ENCODE results near the gene MTCP1.

MTCP1 gene

DNA sequence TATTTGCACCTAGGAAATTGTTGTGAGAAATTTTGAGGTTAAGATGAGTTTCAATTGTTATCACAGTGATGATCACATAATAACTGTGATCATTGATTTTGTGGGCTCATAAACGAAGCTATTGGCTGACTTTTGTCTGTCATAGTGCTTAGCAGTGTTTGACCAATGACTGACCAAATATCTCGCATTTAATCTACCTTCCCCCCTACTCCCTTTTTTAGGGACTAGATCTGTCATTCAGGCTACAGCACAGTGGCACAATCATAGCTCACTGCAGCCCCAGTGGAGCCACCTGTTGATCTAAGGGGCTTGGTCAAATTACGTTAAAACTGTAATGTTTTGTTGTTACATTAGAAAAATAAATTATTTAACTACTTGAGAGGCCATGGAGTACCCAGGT is 42.8 kb downstream of the MTCP1 start:
- no peaks in the 10 kb centered on the region for H3K4me1 ChIP-seq (ENCODE audit: control insufficient read depth, insufficient read depth, low read length, poor library complexity, severe bottlenecking)
- peak overlapping the region; percentile 91 for H3K27ac ChIP-seq (ENCODE audit: insufficient read depth, low read length, poor library complexity, severe bottlenecking)
- H3K27me3 ChIP-seq (replicated peaks; ENCODE audit: control insufficient read depth, insufficient read depth, low read length, poor library complexity, severe bottlenecking) = no peaks in the 10 kb centered on the region
- peak overlapping the region; percentile 66 for H3K4me3 ChIP-seq (ENCODE audit: insufficient read depth, low read depth, low read length, poor library complexity, severe bottlenecking)
- DNase-seq = no peak
- H3K9me3 ChIP-seq (ENCODE audit: control insufficient read depth, low read length) = no peaks in the 10 kb centered on the region
- no peaks in the 10 kb centered on the region for H3K36me3 ChIP-seq (ENCODE audit: control insufficient read depth, insufficient read depth, low read length)

DNA sequence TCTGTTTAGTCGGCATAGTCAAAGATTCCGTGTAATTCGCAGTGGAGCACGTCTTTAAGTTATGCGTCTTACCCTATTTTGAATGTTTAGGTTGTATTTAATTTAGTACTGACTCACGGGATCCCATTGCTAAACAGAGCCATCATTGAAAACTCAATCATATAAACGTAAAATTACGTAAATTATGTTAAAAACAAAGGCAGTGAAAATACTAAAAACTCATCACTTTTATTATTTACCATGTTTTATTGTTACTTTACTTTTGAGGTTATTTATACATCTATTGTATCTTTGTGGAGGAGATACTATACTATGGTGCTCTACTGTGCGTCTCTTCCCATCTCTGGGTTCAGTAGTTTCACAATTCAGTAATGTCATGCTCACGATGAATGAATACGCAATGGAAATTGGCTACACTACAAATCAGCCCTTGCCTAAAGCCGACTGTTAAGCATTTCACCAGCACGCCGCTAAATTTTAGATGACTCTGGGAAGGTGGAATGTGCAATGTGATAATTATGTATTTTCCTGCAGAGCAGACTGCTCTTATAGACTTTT is 43.3 kb downstream of the MTCP1 start:
- no peak for DNase-seq
- peak overlapping the region; percentile 66 for H3K4me3 ChIP-seq (ENCODE audit: insufficient read depth, low read depth, low read length, poor library complexity, severe bottlenecking)
- no peaks in the 10 kb centered on the region for H3K27me3 ChIP-seq (replicated peaks; ENCODE audit: control insufficient read depth, insufficient read depth, low read length, poor library complexity, severe bottlenecking)
- no peaks in the 10 kb centered on the region for H3K36me3 ChIP-seq (ENCODE audit: control insufficient read depth, insufficient read depth, low read length)
- H3K4me1 ChIP-seq (ENCODE audit: control insufficient read depth, insufficient read depth, low read length, poor library complexity, severe bottlenecking) = no peaks in the 10 kb centered on the region
- H3K27ac ChIP-seq (ENCODE audit: insufficient read depth, low read length, poor library complexity, severe bottlenecking) = peak overlapping the region; percentile 91
- H3K9me3 ChIP-seq (ENCODE audit: control insufficient read depth, low read length) = no peaks in the 10 kb centered on the region

DNA sequence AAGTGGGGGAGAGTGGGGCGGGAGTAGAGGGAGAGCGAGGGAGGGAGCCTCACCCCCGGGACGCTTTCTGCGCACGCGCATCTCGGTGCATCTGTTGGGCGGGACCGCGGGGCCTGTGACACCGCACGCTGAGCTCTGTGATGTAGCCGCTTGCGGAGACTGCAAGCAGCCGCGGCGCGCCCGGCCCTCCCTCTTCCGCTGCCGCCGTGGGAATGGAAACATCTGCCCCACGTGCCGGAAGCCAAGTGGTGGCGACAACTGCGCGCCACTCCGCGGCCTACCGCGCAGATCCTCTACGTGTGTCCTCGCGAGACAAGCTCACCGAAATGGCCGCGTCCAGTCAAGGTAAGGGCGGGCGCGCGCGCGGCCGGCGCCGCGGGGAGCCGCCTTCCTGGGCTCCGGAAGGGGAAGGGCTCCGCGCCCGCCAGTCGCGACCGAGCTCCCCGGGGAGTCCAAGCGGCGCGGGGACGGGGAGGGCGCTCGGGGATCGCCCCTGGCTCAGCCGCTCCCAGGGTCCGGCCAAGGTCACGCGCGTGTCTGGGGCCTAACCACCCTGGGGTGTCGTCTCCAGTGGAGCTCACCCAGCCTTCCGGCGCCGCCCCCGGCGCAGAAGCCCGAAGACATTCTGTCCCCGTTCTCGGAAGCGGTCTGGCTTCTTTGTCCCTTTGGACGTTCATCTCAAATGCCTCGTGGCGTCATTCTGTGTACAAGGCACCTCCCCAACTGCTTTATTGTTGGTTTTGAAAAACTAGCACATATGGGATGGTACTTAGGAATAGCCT is 44.0 kb downstream of the MTCP1 start, which contains the start of gene FUNDC2:
Gene FUNDC2, plus strand, starts transcription at position 118 of the 782 bp plus-strand sequence. Its CDS starts 95 bp downstream, at position 213.
- Histone ChIP-seq H3K36me3 (ENCODE audit: control insufficient read depth, insufficient read depth, low read length) (no peaks in the 10 kb centered on the region), H3K27ac (ENCODE audit: insufficient read depth, low read length, poor library complexity, severe bottlenecking) (peak within 1 kb of the TSS; percentile 91), H3K4me3 (ENCODE audit: insufficient read depth, low read depth, low read length, poor library complexity, severe bottlenecking) (peak within 1 kb of the TSS; percentile 66), H3K27me3 (replicated peaks; ENCODE audit: control insufficient read depth, insufficient read depth, low read length, poor library complexity, severe bottlenecking) (no peaks in the 10 kb centered on the region), H3K4me1 (ENCODE audit: control insufficient read depth, insufficient read depth, low read length, poor library complexity, severe bottlenecking) (no peaks in the 10 kb centered on the region), H3K9me3 (ENCODE audit: control insufficient read depth, low read length) (no peaks in the 10 kb centered on the region)
- DNase-seq = peak; percentile 91 to 93 (median 92)

DNA sequence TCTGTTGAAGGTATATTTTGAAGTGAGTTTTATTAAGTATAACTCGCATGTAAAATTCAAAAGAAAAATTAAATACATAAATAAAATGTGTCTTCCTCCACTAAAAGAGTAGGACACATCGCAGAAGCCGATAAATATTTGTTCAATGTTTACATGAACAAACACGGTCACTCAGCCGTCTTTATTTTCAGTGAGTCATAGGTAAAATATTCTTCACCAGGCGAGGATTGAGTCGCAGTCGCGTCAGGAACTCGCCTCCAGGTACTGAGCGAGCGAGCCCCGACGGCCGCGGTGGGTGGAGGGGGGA is 44.6 kb downstream of the MTCP1 start:
- Histone ChIP-seq H3K27me3 (replicated peaks; ENCODE audit: control insufficient read depth, insufficient read depth, low read length, poor library complexity, severe bottlenecking) (no peaks in the 10 kb centered on the region), H3K27ac (ENCODE audit: insufficient read depth, low read length, poor library complexity, severe bottlenecking) (peak overlapping the region; percentile 91), H3K4me3 (ENCODE audit: insufficient read depth, low read depth, low read length, poor library complexity, severe bottlenecking) (no peak overlapping the region), H3K9me3 (ENCODE audit: control insufficient read depth, low read length) (no peaks in the 10 kb centered on the region), H3K36me3 (ENCODE audit: control insufficient read depth, insufficient read depth, low read length) (no peaks in the 10 kb centered on the region), H3K4me1 (ENCODE audit: control insufficient read depth, insufficient read depth, low read length, poor library complexity, severe bottlenecking) (no peaks in the 10 kb centered on the region)
- no peak for DNase-seq

DNA sequence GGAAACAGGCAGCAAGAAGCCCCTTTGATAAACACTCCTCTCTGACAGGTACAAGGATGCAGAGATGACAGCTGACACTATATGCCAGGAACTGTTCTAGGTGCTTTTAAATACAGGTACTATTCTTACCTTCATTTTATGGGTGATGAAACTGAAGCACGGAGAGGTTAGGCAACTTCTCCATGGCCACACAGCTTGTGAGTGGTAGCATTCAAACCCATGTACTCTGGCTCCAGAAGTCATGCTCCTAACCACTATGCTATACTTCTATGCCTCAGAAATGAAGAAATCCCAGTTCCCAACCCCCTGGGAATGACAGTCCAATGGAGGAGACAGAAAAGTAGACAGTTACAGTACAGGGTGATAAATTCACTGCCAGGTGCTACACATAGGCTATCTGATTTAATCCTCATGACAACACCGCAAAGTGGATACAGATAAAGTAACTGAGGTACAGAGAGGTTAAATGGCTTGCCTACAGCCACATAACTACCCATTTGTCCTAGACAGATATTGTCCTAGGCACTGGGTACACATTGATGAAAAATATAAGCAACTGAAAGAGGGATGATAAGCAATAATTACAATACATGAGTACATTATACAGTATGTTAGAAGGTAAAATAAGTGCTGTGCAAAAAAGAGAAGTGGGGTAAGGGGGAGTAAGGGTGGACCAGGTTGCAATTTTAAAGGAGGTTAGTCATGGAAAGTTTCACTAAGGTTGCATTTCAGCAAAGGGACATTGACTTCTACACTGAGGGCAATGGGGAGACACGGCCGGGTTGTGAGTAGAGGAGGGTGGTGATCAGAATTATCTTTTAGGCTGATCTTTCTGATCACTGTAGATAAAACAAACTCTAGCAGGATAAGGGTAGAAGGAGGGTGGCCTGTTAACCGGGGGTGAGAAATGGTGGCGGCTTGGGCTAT is 46.8 kb downstream of the MTCP1 start:
- Histone ChIP-seq H3K4me1 (ENCODE audit: control insufficient read depth, insufficient read depth, low read length, poor library complexity, severe bottlenecking) (no peaks in the 10 kb centered on the region), H3K9me3 (ENCODE audit: control insufficient read depth, low read length) (no peaks in the 10 kb centered on the region), H3K36me3 (ENCODE audit: control insufficient read depth, insufficient read depth, low read length) (no peaks in the 10 kb centered on the region), H3K27me3 (replicated peaks; ENCODE audit: control insufficient read depth, insufficient read depth, low read length, poor library complexity, severe bottlenecking) (no peaks in the 10 kb centered on the region), H3K27ac (ENCODE audit: insufficient read depth, low read length, poor library complexity, severe bottlenecking) (no peak overlapping the region), H3K4me3 (ENCODE audit: insufficient read depth, low read depth, low read length, poor library complexity, severe bottlenecking) (no peak overlapping the region)
- DNase-seq = no peak

DNA sequence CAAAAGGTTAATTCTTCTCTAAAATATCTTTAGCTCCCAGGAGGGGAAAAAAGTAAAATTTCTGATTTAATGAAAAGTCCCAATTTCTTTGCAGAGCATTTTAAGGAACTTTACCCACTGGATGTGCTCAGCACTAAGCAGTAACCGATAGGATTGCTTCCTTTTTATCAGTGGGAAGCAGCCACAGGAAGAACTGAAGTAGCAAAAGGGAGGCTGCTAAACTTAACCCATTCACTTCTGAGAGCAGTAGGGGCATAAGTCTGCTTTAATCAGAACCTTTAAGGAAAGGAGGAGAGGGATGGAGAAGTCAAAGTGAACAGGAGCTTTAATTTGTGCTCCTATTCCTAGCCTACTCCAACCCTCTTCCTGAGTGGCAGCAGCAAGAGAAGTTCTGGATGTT is 48.4 kb downstream of the MTCP1 start, which contains the start of gene F8:
Gene F8, minus strand, starts transcription at position 139 of the 400 bp plus-strand sequence. CDS start 171 bp downstream, outside the sequence.
- H3K4me1 ChIP-seq (ENCODE audit: control insufficient read depth, insufficient read depth, low read length, poor library complexity, severe bottlenecking) = no peaks in the 10 kb centered on the region
- H3K27ac ChIP-seq (ENCODE audit: insufficient read depth, low read length, poor library complexity, severe bottlenecking) = no peak within 1 kb of the TSS
- no peak within 1 kb of the TSS for H3K4me3 ChIP-seq (ENCODE audit: insufficient read depth, low read depth, low read length, poor library complexity, severe bottlenecking)
- H3K36me3 ChIP-seq (ENCODE audit: control insufficient read depth, insufficient read depth, low read length) = no peaks in the 10 kb centered on the region
- no peak for DNase-seq
- H3K27me3 ChIP-seq (replicated peaks; ENCODE audit: control insufficient read depth, insufficient read depth, low read length, poor library complexity, severe bottlenecking) = no peaks in the 10 kb centered on the region
- H3K9me3 ChIP-seq (ENCODE audit: control insufficient read depth, low read length) = no peaks in the 10 kb centered on the region

DNA sequence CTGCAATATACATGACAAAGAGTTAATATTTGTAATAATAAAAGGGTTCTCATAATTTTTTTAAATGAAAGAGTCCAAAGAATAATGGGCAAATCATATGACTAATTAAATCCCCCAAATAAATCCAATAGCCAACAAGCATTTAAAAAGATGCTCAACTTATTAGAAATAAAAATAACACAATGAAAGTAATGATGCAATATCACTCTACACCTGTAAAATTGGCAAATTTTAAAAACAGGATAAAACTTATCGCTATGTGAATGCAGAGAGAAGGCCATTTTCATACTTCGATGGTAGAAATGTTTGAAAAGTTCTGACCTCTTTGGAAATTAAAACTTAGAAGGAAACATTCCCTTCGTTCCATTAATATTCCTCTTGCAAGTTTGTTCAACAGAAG is 50.3 kb downstream of the MTCP1 start:
- Histone ChIP-seq H3K4me3 (ENCODE audit: insufficient read depth, low read depth, low read length, poor library complexity, severe bottlenecking) (no peak overlapping the region), H3K4me1 (ENCODE audit: control insufficient read depth, insufficient read depth, low read length, poor library complexity, severe bottlenecking) (no peaks in the 10 kb centered on the region), H3K27me3 (replicated peaks; ENCODE audit: control insufficient read depth, insufficient read depth, low read length, poor library complexity, severe bottlenecking) (no peaks in the 10 kb centered on the region), H3K36me3 (ENCODE audit: control insufficient read depth, insufficient read depth, low read length) (no peaks in the 10 kb centered on the region), H3K27ac (ENCODE audit: insufficient read depth, low read length, poor library complexity, severe bottlenecking) (no peak overlapping the region), H3K9me3 (ENCODE audit: control insufficient read depth, low read length) (no peaks in the 10 kb centered on the region)
- no peak for DNase-seq
